Ramos (cell line): ENCODE data around the gene GTF3C1.

Experiments used
- in situ Hi-C: fragments of 300-500 bp; cut with MboI; formaldehyde crosslinking; loops from one replicate; pipeline ENCODE4 v1.14.3; 2022; ENCODE audit warnings: low sequenced_read_pairs; ENCODE audit not compliant: unreplicated experiment

Gene GTF3C1, protein sequence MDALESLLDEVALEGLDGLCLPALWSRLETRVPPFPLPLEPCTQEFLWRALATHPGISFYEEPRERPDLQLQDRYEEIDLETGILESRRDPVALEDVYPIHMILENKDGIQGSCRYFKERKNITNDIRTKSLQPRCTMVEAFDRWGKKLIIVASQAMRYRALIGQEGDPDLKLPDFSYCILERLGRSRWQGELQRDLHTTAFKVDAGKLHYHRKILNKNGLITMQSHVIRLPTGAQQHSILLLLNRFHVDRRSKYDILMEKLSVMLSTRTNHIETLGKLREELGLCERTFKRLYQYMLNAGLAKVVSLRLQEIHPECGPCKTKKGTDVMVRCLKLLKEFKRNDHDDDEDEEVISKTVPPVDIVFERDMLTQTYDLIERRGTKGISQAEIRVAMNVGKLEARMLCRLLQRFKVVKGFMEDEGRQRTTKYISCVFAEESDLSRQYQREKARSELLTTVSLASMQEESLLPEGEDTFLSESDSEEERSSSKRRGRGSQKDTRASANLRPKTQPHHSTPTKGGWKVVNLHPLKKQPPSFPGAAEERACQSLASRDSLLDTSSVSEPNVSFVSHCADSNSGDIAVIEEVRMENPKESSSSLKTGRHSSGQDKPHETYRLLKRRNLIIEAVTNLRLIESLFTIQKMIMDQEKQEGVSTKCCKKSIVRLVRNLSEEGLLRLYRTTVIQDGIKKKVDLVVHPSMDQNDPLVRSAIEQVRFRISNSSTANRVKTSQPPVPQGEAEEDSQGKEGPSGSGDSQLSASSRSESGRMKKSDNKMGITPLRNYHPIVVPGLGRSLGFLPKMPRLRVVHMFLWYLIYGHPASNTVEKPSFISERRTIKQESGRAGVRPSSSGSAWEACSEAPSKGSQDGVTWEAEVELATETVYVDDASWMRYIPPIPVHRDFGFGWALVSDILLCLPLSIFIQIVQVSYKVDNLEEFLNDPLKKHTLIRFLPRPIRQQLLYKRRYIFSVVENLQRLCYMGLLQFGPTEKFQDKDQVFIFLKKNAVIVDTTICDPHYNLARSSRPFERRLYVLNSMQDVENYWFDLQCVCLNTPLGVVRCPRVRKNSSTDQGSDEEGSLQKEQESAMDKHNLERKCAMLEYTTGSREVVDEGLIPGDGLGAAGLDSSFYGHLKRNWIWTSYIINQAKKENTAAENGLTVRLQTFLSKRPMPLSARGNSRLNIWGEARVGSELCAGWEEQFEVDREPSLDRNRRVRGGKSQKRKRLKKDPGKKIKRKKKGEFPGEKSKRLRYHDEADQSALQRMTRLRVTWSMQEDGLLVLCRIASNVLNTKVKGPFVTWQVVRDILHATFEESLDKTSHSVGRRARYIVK (N-terminal part only)

DNA sequence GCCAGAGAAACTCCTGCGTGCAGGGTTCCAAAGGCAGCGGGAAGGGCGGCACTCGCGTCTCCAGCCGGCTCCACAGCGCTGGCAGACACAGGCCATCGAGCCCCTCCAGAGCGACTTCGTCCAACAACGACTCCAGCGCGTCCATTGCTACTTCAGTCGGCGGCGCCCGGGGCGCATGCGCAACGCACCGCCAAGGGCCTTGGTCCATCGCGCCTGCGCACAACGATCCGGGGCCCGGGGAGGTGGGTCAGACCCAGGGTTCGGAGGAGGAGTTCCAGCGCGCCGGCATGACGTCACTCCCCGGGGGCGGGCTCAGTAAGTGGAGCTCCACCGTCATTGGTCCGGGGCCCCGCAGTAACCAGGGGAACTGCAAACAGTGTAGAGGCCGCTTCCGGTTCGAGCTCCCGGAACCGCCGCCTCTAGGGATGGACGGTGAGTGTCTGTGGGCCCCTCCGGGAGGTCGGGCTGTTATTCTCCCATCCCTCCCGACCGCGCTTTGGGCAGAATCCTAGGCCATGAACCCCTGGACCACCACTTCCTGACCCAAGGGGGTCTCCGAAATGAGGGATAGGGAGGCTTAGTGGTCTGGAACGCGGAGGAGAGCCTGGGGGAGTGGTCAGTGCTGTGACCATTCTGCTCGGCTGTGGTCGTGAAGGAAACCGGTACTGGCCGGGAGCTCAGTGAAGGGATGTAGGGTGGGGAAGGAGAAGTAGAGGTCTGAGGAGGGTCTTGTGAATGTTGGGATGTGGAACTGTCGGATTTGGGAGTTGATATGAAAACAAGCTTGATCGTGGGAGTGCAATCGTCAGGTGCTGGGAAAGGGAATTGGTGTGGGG is at the start of gene GTF3C1, which contains the start of gene KATNIP:
TSS of gene GTF3C1 (minus strand) at position 168 of the 836 bp plus-strand sequence. CDS start at position 145, 23 bp downstream.
TSS of gene KATNIP (plus strand) at position 399 of the 836 bp plus-strand sequence. CDS start at position 426, 27 bp downstream.
- in situ Hi-C loops: no loop called here

DNA sequence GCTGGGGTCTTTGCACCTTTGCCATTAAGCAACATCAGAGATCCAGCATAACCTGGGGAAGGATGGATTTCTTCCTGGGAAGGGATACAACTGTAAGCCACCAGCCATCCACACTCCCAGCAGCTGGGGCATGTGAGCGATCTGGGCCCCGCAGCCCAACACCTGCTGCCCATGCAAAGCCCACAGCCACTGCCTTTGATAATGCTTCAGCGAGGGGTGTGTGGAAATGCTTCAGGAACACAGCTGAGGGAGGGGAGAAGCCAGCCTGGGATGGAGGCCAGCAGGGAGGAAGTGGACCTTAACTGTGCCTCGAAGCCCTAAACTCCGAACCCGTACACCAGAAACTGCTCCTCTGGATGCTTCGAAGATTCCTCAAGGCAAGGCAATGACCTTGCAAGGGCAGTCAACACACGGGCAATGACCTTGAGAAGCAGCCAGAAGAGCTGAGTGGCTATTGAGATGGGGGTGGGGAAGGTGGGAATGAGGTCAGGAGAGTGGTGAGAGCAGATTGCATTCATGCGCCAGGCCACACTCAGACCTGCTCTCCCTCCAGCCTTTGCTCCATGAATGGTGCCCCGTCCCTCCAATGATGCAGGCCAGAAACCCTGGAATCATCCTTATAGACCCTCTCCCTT is 49.3 kb upstream of the GTF3C1 start:
- in situ Hi-C loops: no loop called here

- in situ Hi-C loops: no loop called here
Measured at GRCh38 chr16:27598220-27598619, 48.5 kb upstream of the GTF3C1 start.

DNA sequence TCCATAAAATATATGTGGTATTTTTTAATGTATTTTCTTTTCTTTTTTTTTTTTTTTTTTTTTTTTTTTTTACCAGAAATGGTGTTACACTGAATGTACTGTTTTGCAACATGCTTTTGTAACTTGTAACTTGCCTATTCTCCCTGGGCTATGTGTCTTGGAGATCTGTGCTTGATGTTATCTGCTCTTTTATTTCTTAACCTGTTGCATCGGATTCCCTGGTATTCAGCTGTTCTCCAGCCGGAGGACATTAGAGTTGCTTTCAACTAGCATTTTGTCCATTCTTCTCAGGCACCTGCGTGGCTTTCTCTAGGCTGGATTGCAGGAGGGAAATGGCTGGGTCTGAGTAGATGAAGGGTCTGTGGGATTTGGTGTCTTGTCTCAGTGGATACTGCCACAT is 47.6 kb upstream of the GTF3C1 start:
- in situ Hi-C loops: no loop called here

DNA sequence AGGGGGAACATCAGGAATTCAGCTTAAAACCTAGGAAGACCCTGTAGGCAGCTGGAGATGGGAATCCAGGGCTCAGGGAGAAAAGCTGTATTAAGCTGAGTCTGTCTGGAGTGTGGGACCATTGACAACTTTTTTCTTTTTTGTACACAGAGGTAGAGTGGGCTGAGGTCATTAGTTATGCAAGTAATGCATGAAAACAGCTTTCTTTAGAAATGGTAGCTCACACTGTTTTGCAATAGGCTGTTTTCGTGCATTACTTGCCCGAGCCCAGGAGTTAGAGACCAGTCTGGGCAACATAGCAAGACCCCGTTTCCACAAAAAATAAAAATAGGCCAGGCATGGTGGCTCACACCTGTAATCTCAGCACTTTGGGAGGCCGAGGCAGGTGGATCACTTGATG is 46.7 kb upstream of the GTF3C1 start:
- in situ Hi-C loops: no loop called here

GRCh38 chr16:27595993-27596392 is 46.3 kb upstream of the GTF3C1 start:
- in situ Hi-C loops: no loop called here

DNA sequence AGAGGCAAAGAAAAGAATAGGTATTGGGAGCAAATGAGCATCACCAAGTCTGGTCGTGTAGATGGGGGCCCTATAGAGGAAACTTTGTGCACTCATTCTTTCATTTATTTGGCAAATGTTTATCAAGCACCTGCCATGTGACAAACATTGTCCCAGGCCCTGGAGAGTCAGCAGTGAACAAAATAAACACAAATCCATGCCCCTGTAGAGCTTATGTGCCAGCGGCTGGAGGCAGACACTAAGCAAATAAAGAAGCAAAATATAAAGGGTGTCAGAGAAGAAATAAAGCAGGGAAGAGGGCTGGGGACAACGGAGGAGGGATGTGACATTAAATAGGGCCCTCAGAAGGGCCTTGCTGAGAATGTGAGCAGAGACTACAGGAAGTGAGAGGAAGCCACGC is 45.8 kb upstream of the GTF3C1 start:
- in situ Hi-C loops: no loop called here

GRCh38 chr16:27591837-27592236 is 42.1 kb upstream of the GTF3C1 start:
- in situ Hi-C loops: no loop called here

DNA sequence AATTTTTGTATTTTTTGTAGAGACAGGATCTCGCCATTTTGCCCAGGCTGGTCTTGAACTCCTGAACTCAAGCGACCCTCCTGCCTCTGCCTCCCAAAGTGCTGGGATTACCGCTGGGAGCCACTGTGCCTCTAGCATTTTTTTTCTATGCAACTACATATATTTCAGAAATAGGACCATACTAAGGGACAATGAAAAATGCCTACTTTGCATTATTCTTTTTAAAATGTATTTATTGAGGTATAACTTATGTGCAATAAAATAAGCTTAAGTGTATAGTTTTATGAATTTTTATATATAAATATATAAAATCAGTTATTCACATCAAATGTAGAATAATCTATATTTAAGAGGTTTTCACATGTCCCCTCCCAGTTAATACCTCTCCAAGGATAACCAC is 38.3 kb upstream of the GTF3C1 start:
- in situ Hi-C loops: no loop called here

DNA sequence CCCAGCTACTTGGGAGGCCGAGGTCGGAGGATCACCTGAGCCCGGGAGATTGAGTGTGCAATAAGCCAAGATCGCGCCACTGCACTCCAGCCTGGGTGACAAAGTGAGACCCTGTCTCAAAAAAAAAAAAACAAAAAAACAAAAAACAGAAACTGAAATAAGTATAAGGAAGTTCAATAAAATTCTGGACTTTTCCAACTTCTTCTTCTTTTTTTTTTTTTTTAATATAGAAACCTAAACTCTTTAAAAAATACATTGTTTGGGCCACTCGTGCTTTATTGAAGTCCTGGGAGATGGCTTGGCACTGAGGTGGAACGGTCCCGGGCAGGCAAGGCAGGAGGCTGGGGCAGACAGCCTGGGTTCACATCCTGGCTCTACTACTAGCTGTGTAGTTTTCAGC is 37.0 kb upstream of the GTF3C1 start:
- in situ Hi-C loops: no loop called here

DNA sequence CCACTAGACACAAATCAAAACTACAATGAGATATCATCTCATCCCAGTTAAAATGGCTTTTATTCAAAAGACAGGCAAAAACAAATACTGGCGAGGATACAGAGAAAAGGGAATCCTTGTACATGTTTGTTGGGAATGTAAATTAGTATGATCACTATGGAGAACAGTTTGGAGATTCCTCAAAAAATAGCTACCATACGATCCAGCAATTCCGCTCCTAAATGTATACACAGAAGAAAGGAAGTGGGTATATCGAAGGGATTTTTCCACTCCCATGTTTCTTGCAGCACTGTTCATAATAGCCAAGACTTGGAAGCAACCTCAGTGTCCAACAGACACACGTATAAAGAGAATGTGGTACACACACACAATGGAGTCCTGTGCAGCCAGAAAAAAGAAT is 35.5 kb upstream of the GTF3C1 start:
- in situ Hi-C loops: no loop called here

DNA sequence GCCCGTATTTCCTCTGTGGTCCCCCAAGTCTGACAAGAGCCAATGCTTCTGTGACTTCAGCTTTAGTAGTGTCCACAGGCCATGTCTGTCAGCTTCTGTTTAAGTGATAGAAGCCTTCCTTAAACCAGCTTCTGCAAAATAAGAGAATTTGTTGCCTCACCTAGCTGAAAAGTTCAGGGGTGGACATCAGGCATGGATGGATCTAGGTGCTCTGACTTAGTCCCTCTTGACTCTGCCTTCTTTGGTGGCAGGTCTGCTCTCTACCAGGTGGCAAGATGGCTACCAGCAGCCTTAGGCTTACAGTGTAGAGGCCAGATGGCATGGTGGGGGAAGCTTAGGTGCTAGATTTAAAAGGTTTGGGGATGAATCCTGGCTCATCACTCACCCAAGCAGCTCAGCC is 33.9 kb upstream of the GTF3C1 start:
- in situ Hi-C loops: no loop called here

- in situ Hi-C loops: no loop called here
Measured at GRCh38 chr16:27582883-27583282, 33.2 kb upstream of the GTF3C1 start.

DNA sequence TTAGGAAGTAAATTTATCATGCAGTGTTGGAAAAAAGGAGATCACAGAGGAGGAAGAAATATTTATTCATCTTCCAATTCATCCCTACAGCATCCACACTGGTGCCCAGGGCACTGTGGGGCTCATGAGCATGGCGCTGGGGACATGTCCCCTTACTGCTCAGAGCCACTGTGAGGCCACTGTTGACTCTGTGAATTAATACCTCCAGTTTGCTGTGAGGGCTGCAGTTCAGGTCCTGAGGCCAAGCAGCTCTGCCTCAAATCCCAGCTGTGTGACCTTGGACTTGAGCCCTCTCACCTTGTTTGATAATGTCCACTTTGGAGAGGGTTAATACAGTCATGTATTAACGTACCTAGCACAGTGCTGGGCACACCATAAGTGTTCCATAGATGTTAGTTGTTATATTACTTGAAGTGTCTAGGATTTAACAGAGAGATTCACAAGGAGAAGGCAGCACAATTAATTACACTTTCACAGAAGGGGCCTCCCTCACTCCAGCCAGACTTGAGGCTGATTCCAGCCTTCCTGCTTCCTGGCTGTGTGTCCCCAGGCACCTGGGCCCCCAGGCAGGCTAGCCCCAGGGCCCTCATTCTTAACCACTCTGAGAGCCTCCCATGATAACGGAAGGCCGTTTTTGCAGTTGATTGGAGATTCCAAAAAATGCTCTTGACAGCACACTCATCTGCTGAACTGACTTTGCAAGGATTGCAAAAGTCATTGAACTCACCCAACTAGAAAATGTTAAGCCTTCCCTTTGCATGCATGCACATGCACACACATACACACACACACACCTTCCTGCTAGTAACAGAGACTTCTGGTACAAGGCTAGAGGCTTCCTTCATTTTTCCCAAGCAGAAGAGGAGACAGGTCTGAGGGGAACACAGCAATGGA is 29.6 kb upstream of the GTF3C1 start:
- in situ Hi-C loops: no loop called here

- in situ Hi-C loops: no loop called here
Measured at GRCh38 chr16:27576729-27577128, 27.0 kb upstream of the GTF3C1 start.

DNA sequence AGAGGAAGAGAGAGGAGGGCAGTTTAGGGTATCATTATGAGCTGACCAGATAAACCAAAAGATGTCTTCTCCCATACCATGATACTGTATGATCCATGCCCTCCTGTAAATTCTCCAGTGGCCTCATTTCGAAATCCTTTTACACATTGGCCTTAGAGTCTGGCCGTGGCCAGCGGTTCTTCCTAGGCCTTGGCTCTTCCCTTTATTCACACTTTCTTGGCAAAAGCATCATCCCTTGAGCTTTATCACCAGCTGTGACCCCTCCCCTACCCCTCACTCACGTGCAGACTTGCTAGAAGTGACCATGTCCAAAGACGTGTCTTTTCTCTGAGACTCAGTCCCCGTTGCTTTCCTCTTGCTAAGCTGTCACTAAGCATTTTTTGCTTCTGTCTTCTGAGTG is 23.0 kb upstream of the GTF3C1 start:
- in situ Hi-C loops: no loop called here

- in situ Hi-C loops: no loop called here
Measured at GRCh38 chr16:27571433-27572326, 22.0 kb upstream of the GTF3C1 start.
